Inflammatory macrophage treated with lipopolysaccharide for 1 hour (primary cell): ENCODE data around the gene SLC16A13.
"Not testable (repeated sequence)": the region's sequence is repeated elsewhere in the genome, so short reads cannot be mapped to it uniquely, and the experiment has no call there.

Experiments
- DNase-seq, 2 donors: peaks; one replicate each; pipeline ENCODE4 v3.0.0-alpha.2; 2020 to 2022

The SLC16A13 gene

GRCh38 chr17:7034955-7035590 is 742 bp upstream of the SLC16A13 start:
- DNase-seq, result no peak

- DNase-seq, result no peak
Measured at GRCh38 chr17:7038025-7038862, 2.4 kb downstream of the SLC16A13 start.

GRCh38 chr17:7039832-7040231 is 4.0 kb downstream of the SLC16A13 start:
- DNase-seq, result no peak

- no peak for DNase-seq
Measured at GRCh38 chr17:7041607-7042500, 6.0 kb downstream of the SLC16A13 start.

- no peak for DNase-seq
Measured at GRCh38 chr17:7042501-7043181, 6.8 kb downstream of the SLC16A13 start.

GRCh38 chr17:7043182-7043496 is 7.3 kb downstream of the SLC16A13 start:
- no peak for DNase-seq

- no peak for DNase-seq
Measured at GRCh38 chr17:7043497-7044198, 7.8 kb downstream of the SLC16A13 start, which contains the start of gene SLC16A11. SLC16A11 (minus strand) TSS chr17:7044092; CDS start chr17:7043513, 579 bp downstream.

GRCh38 chr17:7045492-7046126 is 9.8 kb downstream of the SLC16A13 start:
- DNase-seq, result peak; percentile 56 to 91

- no peak for DNase-seq
Measured at GRCh38 chr17:7046127-7046724, 10.4 kb downstream of the SLC16A13 start.

GRCh38 chr17:7046725-7047397 is 11.0 kb downstream of the SLC16A13 start:
- DNase-seq, result not testable (repeated sequence)

GRCh38 chr17:7047566-7047965 is 11.8 kb downstream of the SLC16A13 start:
- no peak for DNase-seq

- DNase-seq, result no peak
Measured at GRCh38 chr17:7048968-7049367, 13.2 kb downstream of the SLC16A13 start.

GRCh38 chr17:7050583-7050982 is 14.8 kb downstream of the SLC16A13 start:
- not testable (repeated sequence) for DNase-seq

GRCh38 chr17:7056386-7056785 is 20.6 kb downstream of the SLC16A13 start:
- DNase-seq, result no peak

GRCh38 chr17:7058831-7059447 is 23.1 kb downstream of the SLC16A13 start:
- no peak for DNase-seq

- DNase-seq, result peak in 1 of 2 donors; percentile 31
Measured at GRCh38 chr17:7060165-7060891, 24.5 kb downstream of the SLC16A13 start.

GRCh38 chr17:7063518-7064094 is 27.8 kb downstream of the SLC16A13 start:
- DNase-seq, result no peak

GRCh38 chr17:7064261-7064660 is 28.4 kb downstream of the SLC16A13 start:
- no peak for DNase-seq

GRCh38 chr17:7067198-7067597 is 31.4 kb downstream of the SLC16A13 start:
- no peak for DNase-seq
